Bronchial epithelial cell (primary cell): ENCODE measurements around the gene GFOD2. TPM values are rescaled to one million over a fixed set of nuclear protein-coding genes. Genes with fewer than 3 reads are reported as not detected.

ENCODE experiments used
- DNase-seq: peaks from one replicate; pipeline ENCODE4 v3.0.0-alpha.2; 2010; ENCODE audit warnings: low read depth
- FAIRE-seq: peaks from 2 replicates; lab custom pipeline; 2011; peaks lifted over from hg19 to GRCh38; lab: Jason Lieb, UNC
- H3K27me3 ChIP-seq: 2 replicates; pipeline ENCODE4 v1.5.1; 2011; ENCODE audit warnings: low read length; ENCODE audit not compliant: control insufficient read depth, insufficient read depth
- H3K36me3 ChIP-seq: 2 replicates; pipeline ENCODE4 v1.5.1; 2011; ENCODE audit warnings: low read length; ENCODE audit not compliant: control insufficient read depth, insufficient read depth
- H3K4me3 ChIP-seq: 2 replicates; pipeline ENCODE4 v1.5.1; 2011; ENCODE audit warnings: mild to moderate bottlenecking, low read depth, low read length, control low read depth
- CTCF ChIP-seq: IDR thresholded peaks from 2 replicates; pipeline ENCODE4 v1.5.1; 2011; ENCODE audit warnings: mild to moderate bottlenecking, moderate library complexity, low read length, control low read depth, inconsistent platforms; ENCODE audit not compliant: insufficient read depth, severe bottlenecking
- total RNA-seq: library from RNA; depleted of rRNA; stranded (reverse); fragments of >200 nt; gene quantifications from 2 replicates; pipeline ENCODE4 v1.2.1, GENCODE V29; 2014

GFOD2 gene
- total RNA-seq, 1 donor from 2014 or later: 17.9 TPM

- Histone ChIP-seq H3K36me3 (peaks cover 12% of the 10 kb centered on the region), H3K27me3 (no peaks in the 10 kb centered on the region)
These were observed 38.9 kb downstream of the GFOD2 start for GRCh38 chr16:67679935-67680897.

GRCh38 chr16:67678354-67679023 lies 40.6 kb downstream of the GFOD2 start:
- no peak for FAIRE-seq
- H3K27me3 ChIP-seq: no peaks in the 10 kb centered on the region
- peaks cover 5% of the 10 kb centered on the region for H3K36me3 ChIP-seq
- no peak overlapping the region for H3K4me3 ChIP-seq
- no peak for TF ChIP-seq CTCF
- DNase-seq: no peak

More at GRCh38 chr16:67679935-67680897, 38.9 kb downstream of the GFOD2 start:
- no peak for TF ChIP-seq CTCF
- no peak for DNase-seq
- no peak overlapping the region for H3K4me3 ChIP-seq
- FAIRE-seq: no peak

GRCh38 chr16:67677712-67678111 lies 41.4 kb downstream of the GFOD2 start:
- H3K27me3 ChIP-seq: no peaks in the 10 kb centered on the region
- H3K4me3 ChIP-seq: no peak overlapping the region
- DNase-seq (no peak), FAIRE-seq (no peak)
- peaks cover 3% of the 10 kb centered on the region for H3K36me3 ChIP-seq
- TF ChIP-seq CTCF: no peak

- Histone ChIP-seq H3K36me3 (peaks cover 3% of the 10 kb centered on the region), H3K27me3 (no peaks in the 10 kb centered on the region), H3K4me3 (no peak overlapping the region)
- no peak for DNase-seq
- TF ChIP-seq CTCF: no peak
- no peak for FAIRE-seq
These were observed 42.2 kb downstream of the GFOD2 start for GRCh38 chr16:67676939-67677338.

GRCh38 chr16:67676516-67676915 lies 42.6 kb downstream of the GFOD2 start:
- peaks cover 3% of the 10 kb centered on the region for H3K36me3 ChIP-seq
- H3K27me3 ChIP-seq: no peaks in the 10 kb centered on the region
- no peak for TF ChIP-seq CTCF
- FAIRE-seq (no peak), DNase-seq (peak; percentile 78)
- H3K4me3 ChIP-seq: no peak overlapping the region
